Activated naive CD8-positive, alpha-beta T cell treated with anti-CD3 and anti-CD28 coated beads, Interleukin-2, amount 50 U/mL, for 16 hours (primary cell): ENCODE measurements around the gene CBR4.

ENCODE experiments used
- DNase-seq: peaks from one replicate; pipeline ENCODE4 v3.0.0-alpha.2; 2020; ENCODE audit warnings: low read depth, low spot score

The CBR4 gene

DNA sequence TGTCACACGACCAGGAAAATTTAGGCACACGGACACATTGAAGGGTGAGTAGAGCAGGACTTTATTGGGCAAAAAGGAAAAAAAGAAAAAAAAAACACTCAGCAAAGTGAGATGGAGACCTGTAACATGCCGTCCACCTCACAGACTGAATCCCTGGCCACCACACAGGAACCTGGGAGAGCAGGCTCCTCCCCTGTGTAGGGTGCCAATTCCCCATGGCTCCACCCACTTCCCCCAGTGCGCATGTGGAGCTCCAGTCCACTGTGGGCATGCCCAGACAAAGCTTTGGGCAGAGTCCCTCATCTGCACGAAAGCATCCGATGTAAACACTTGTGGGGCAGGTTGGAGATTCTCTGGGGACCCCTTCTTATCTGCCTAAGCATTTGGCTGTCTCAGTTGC, 23.6 kb upstream of the CBR4 start:
- DNase-seq = no peak

GRCh38 chr4:169032883-169033645, 23.0 kb upstream of the CBR4 start:
- no peak for DNase-seq

GRCh38 chr4:169032194-169032593, 22.1 kb upstream of the CBR4 start:
- DNase-seq = no peak

GRCh38 chr4:169031392-169031791, 21.3 kb upstream of the CBR4 start:
- no peak for DNase-seq

DNA sequence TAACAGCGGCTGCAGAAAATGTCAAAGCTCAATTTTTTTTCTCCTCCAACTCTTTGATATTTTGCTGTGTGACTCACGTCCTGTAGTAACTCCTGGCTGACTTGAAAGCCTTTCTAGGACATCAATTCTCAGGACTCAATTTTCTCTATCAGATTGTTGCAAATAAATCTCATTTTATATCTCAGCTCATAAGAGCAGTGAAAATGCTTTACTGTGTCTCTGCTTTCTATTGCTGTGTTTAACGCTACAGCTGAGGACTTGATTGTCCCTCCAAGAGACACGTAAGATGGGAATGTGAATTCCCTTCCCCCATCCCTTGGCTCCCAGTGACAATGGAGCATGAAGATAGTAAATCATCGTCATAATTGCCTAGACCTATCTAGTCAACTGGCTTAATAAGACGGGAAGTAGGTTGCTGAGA, 20.5 kb upstream of the CBR4 start:
- DNase-seq = no peak

DNA sequence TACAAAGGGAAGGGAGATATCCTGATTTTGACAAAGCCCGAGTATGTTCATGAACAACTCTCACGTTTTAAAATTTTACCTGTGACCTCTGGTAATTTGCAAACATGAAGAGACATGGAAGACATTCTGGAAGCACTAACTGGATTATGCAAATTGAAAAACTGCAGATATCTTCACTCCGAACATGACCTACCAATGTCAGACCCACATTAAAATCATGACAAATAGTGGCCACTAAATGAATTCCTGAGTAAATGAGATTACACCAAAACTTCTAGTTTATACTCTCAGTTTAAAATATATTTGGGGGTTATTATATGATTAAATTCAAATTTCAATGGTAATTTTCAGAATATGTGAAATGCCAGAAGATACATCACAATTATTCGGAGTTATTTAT, 19.9 kb upstream of the CBR4 start:
- DNase-seq = no peak

GRCh38 chr4:169027663-169028062, 17.6 kb upstream of the CBR4 start:
- no peak for DNase-seq

DNA sequence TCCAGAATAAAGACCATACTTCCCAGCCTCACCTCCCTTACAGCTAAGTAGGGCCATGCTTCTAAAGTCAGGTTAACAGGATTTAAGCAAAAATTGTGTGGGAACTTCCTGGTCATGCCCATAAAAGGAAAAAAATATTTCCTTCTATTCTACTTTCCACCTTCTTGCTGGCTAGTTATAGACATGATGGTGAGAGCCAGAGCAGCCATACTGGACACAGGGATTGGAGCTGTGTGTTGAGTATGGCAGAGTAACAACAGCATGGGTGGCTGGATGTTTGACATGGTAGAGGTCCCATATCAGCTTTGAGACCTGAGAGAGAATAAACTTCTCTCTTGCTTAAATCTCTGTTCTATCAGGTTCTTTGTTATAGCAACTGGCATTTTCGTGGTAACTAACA, 15.1 kb upstream of the CBR4 start:
- no peak for DNase-seq

GRCh38 chr4:169024762-169025161, 14.7 kb upstream of the CBR4 start:
- no peak for DNase-seq

- DNase-seq = no peak
Measured at GRCh38 chr4:169018406-169018805, 8.4 kb upstream of the CBR4 start.

DNA sequence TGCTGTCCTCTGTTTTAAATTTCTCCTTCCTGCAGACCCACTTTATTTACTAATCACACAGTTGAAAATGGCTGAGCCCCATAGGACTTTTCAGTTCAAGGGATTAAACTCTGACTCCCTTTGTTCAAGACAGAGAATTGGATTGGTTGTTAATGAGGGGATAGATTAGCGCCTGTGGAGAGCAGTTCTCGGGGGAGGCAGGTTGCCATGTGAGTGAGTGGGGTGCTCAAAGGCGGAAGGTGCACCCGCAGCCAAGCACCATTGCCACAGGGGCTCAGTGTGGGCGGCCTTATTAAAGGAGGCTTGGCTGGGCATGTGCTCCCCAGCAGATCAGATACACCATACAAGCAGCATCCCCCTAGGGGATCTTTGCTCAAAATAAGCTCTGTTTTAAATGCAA, 7.9 kb upstream of the CBR4 start:
- no peak for DNase-seq

DNA sequence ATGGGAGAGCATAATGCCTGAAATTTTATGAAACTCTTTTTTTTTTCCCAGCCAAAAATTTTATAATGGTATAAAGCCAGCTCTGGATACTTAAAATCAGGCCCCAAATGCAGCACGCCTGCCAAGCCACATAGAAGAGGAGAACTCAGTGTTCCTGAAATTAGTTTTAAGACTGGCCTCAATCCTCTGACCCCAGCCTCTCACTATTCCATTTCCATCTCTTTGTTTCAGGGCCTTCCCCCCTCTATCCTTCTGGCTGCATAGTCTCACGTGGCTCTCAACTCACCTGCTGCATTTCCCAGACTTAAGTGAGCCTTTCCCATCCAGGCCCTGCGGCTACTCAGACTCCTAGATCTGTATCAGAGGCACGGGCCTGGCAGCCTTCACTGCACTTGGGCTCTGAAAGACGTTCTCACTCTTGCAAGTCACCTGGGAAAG, 5.2 kb upstream of the CBR4 start:
- DNase-seq = no peak

DNA sequence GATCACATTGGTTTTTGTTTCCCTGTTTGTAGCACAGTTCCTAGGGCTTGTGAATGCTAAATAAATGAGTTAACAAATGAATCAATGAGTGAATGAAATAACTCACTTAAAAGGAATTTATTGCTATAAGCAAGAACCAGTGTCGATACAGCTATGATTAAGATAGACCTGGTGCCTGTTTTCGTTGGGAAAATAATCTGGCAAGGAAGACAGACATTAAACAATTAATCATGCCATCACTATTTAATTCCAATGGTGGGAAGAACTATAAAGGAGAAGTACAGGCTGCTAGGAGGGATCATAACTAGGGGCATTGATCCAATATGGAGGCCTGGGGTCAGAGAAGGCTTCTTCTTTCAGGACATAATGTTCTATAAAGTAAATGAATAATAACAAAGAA, 4.5 kb upstream of the CBR4 start:
- DNase-seq = no peak

DNA sequence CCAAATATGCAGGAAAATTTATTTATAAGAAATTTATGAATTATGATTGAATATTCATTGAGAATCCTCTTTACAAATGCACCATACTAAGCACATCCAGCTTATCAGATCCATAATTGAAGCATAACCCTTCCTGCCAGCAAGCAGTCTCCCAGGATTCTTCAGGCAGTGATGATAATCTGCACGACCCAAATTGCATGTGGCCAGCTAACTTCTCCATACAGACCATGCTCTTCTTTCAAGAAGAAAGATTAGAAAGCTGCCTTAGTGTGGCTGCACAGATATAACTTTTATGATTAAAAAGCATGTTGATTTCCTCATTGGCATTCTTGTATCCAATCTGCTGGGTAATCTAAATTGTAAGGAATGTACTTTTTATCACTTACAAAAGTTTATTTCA, 3.3 kb upstream of the CBR4 start:
- no peak for DNase-seq

GRCh38 chr4:169012049-169012448, 2.0 kb upstream of the CBR4 start:
- DNase-seq = no peak

- no peak for DNase-seq
Measured at GRCh38 chr4:169009286-169010124, 550 bp downstream of the CBR4 start.

- no peak for DNase-seq
Measured at GRCh38 chr4:169005453-169006099, 4.5 kb downstream of the CBR4 start.

GRCh38 chr4:169000315-169000714, 9.7 kb downstream of the CBR4 start:
- DNase-seq = no peak

GRCh38 chr4:168999809-169000208, 10.2 kb downstream of the CBR4 start:
- no peak for DNase-seq

GRCh38 chr4:168998596-168998995, 11.5 kb downstream of the CBR4 start:
- no peak for DNase-seq

DNA sequence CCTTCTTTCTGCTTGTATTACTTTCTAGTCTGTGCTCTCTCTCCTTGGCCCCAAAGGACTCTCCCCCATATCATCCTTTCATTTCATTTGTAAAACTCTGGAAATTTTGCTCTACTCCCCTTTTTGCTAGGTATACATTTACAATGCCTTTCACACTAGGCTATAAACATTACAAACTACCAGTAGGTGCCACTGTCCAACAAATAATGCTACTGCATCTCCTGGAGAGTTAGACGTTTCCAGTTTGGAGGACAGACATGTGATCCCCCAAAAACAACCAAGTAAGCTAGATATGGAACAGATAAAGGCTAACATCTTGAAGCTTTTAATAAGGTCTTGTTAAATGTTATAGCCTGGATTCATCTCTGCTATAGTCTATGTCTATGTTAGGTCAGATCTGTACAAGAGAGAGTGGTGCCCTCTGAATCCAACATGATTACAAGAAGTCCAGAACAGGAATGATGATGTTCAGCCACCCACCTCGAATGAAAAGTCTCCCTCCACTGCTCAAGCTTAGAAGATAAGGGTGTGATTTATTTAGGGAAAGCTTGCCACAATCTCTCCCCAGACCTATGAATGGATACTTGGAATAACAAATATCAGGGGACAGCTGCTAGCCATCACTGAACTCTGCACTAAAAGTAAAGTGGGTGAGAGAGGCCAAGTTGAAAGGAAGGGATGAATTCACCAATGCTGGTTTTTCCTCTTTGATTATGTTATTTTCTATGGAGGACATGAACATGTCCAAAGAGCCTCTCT, 14.3 kb downstream of the CBR4 start:
- no peak for DNase-seq

GRCh38 chr4:168994958-168995357, 15.1 kb downstream of the CBR4 start:
- DNase-seq = no peak
